ENCODE data around the gene PXMP4.

The PXMP4 gene

DNA sequence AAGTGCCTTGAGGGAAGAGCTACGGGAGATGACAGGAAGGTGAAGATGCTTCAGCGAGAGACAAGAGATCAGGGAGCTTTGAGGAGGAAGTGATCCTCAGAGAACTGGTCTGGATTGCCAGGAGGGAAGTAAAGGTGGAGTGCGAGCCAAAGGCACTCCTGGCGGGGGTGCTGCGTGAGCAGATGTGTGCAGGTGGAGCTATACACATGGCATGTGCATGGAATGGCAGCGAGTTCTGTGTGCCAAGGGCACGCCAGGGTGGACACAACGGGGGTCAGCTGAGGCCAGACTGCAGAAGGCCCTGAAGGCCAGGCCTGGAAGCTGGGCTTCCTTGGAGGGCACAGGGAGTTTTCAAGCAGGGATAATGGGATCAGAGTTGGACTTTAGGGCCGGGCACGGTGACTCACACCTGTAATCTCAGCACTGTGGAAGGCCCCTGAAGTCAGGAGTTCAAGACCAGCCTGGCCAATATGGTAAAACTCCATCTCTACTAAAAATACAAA, 6.2 kb downstream of the PXMP4 start:
- DNase-seq (ENCODE audit: low read depth) = no peak
- H3K4me3 ChIP-seq (ENCODE audit: low read length) = no peak overlapping the region
- TF ChIP-seq CTCF (conservative IDR thresholded peaks at IDR 0.05; ENCODE audit: low read depth, low read length) = no peak

DNA sequence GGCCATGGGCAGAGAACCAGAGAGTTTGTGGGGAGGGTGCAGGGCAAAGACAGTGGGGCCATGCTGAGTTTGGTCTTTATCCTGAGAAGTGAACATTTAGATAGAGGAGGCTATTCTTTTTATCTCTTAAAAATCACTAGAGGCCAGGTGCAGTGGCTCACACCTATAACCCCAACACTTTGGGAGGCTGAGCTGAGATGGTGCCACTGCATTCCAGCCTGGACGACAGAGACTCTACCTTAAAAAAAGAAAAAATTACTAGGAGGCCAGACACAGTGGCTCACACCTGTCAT, 8.7 kb downstream of the PXMP4 start:
- no peak overlapping the region for H3K4me3 ChIP-seq (ENCODE audit: low read length)
- no peak for DNase-seq (ENCODE audit: low read depth)
- TF ChIP-seq CTCF (conservative IDR thresholded peaks at IDR 0.05; ENCODE audit: low read depth, low read length) = no peak

DNA sequence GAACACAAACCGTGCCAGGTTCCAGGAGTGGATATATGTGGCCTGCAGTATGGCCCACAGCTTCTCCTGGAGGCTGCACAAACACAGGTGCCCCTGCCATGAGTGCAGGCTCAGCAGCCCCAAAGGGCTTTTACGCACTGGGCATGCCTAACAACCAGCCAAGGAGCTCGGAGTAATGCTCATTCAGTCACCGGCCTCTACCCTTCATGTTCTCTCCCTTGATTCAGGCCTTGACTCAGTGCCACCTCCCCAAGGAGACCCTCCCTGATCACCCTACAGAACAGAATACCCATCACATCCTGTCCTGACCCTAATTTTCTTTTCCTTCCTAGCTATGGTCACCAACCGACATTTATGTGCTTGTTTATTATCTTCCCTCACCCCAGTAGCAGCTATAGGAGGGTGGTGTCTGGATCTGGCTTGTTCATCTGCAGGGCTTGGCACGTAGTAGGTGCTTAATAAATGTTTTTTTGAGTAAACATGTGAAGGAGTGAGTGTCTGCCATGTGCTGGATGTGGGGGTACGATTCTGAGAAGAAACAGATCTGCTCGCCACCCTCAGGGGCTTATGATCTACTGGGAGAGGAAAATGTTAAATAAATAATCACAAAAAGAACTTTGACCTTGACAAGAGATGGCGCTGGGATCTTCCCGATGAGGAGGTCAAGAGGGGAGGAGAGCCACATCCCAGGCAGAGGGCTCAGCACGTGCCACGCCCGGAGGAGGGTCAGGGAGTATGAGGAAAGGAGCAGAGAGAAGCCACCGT, 9.2 kb downstream of the PXMP4 start:
- no peak for TF ChIP-seq CTCF (conservative IDR thresholded peaks at IDR 0.05; ENCODE audit: low read depth, low read length)
- no peak for DNase-seq (ENCODE audit: low read depth)

GRCh38 chr20:33709905-33710541, 10.1 kb downstream of the PXMP4 start:
- no peak for TF ChIP-seq CTCF (conservative IDR thresholded peaks at IDR 0.05; ENCODE audit: low read depth, low read length)
- H3K4me3 ChIP-seq (ENCODE audit: low read length) = no peak overlapping the region
- DNase-seq (ENCODE audit: low read depth) = no peak

More for the DNA sequence above, 9.2 kb downstream of the PXMP4 start:
- H3K4me3 ChIP-seq (ENCODE audit: low read length) = no peak overlapping the region

GRCh38 chr20:33709398-33709797, 10.7 kb downstream of the PXMP4 start:
- no peak for TF ChIP-seq CTCF (conservative IDR thresholded peaks at IDR 0.05; ENCODE audit: low read depth, low read length)
- H3K4me3 ChIP-seq (ENCODE audit: low read length) = no peak overlapping the region
- no peak for DNase-seq (ENCODE audit: low read depth)

DNA sequence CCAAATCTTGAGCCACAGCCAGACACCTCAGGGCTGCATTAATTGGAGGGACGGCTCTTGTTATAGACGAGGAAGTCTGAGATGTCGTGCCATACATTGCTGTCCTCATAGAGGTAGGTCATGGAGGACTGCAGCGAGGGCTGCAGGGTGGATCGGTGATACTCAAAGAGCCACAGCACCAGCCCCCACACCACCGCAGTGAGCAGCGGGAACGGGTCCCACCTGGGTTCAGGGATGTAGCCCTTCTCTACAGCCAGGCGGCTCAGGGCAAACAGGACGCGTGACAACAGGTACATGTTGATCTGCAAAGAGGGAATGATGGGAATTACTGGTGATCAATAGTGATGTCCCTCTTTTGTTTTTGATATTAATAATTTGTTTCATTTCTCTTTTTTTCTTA, 12.4 kb downstream of the PXMP4 start:
- TF ChIP-seq CTCF (conservative IDR thresholded peaks at IDR 0.05; ENCODE audit: low read depth, low read length) = no peak
- no peak overlapping the region for H3K4me3 ChIP-seq (ENCODE audit: low read length)
- DNase-seq (ENCODE audit: low read depth) = no peak

Data from retinal pigment epithelial cell (primary cell).